WTC11 (cell line): ENCODE data around the gene TMEM156. TPM values are rescaled to one million over a fixed set of nuclear protein-coding genes. Genes with fewer than 3 reads are reported as not detected.

Experiments
- ATAC-seq: fragments of 200-7000 bp; cut with Tn5 transposase; 2 replicates; pipeline ENCODE4 v1.10.0; 2021; ENCODE audit warnings: mild to moderate bottlenecking, moderate library complexity
- CTCF ChIA-PET: fragments of 300-600 bp; sonication (Branson Sonifier 250); formaldehyde crosslinking; loops from one replicate; lab custom pipeline; 2021; ENCODE audit warnings: antibody characterized with exemption; lab: Charles Lee
- POLR2A ChIA-PET: fragments of 350-600 bp; sonication (Branson Sonifier 250); formaldehyde crosslinking; loops from one replicate; lab custom pipeline; 2021; ENCODE audit warnings: antibody characterized with exemption; lab: Charles Lee
- DNase-seq: peaks from one replicate; pipeline ENCODE4 v3.0.0; 2021; ENCODE audit warnings: low spot score
- H3K27ac Mint-ChIP-seq: 2 replicates; pipeline ENCODE4 v1.8.0; 2021; ENCODE audit warnings: mixed read lengths
- H3K27me3 Mint-ChIP-seq: 2 replicates; pipeline ENCODE4 v1.8.0; 2021; ENCODE audit warnings: low read depth, mild to moderate bottlenecking, moderate library complexity, mixed read lengths
- H3K36me3 Mint-ChIP-seq: 2 replicates; pipeline ENCODE4 v1.8.0; 2021; ENCODE audit warnings: mixed read lengths
- H3K4me1 Mint-ChIP-seq: 2 replicates; pipeline ENCODE4 v1.8.0; 2022; ENCODE audit warnings: mixed read lengths
- H3K4me3 Mint-ChIP-seq: 2 replicates; pipeline ENCODE4 v1.8.0; 2021; ENCODE audit warnings: mild to moderate bottlenecking, moderate library complexity, mixed read lengths
- H3K9me3 Mint-ChIP-seq: 2 replicates; pipeline ENCODE4 v1.8.0; 2021; ENCODE audit warnings: mixed read lengths
- ATF6 ChIP-seq: sonication (generic); formaldehyde crosslinking; IDR thresholded peaks from 2 replicates; pipeline ENCODE4 v1.8.1; 2023; ENCODE audit warnings: mild to moderate bottlenecking, missing genetic modification reagents
- CBFB ChIP-seq: sonication (generic); formaldehyde crosslinking; IDR thresholded peaks from 2 replicates; pipeline ENCODE4 v1.8.1; 2022; ENCODE audit warnings: mild to moderate bottlenecking, low read depth, missing genetic modification reagents
- CDX4 ChIP-seq: fragments of 250-450 bp; sonication (Bioruptor Pico); IDR thresholded peaks from 2 replicates; pipeline ENCODE4 v1.9.0; 2021; ENCODE audit warnings: moderate library complexity, mild to moderate bottlenecking, inconsistent platforms, borderline replicate concordance
- CTCF ChIP-seq: fragments of 200-600 bp; IDR thresholded peaks from 2 replicates; pipeline ENCODE4 v1.8.0; 2022; ENCODE audit warnings: antibody characterized with exemption
- E2F1 ChIP-seq: sonication (generic); formaldehyde crosslinking; IDR thresholded peaks from 2 replicates; pipeline ENCODE4 v1.8.0; 2022; ENCODE audit warnings: mild to moderate bottlenecking, missing genetic modification reagents
- FOXP1 ChIP-seq: sonication (generic); formaldehyde crosslinking; IDR thresholded peaks from 2 replicates; pipeline ENCODE4 v1.8.0; 2022; ENCODE audit warnings: missing genetic modification reagents, mild to moderate bottlenecking, moderate library complexity, borderline replicate concordance
- GRHL2 ChIP-seq: fragments of 250-450 bp; sonication (Bioruptor Pico); IDR thresholded peaks from 2 replicates; pipeline ENCODE4 v1.8.0; 2022; ENCODE audit warnings: mild to moderate bottlenecking, moderate library complexity; ENCODE audit not compliant: insufficient replicate concordance, severe bottlenecking
- IRF1 ChIP-seq: sonication (generic); formaldehyde crosslinking; IDR thresholded peaks from 2 replicates; pipeline ENCODE4 v1.8.0; 2023; ENCODE audit warnings: missing genetic modification reagents
- NR2C2 ChIP-seq: sonication (generic); formaldehyde crosslinking; IDR thresholded peaks from 2 replicates; pipeline ENCODE4 v1.8.0; 2022; ENCODE audit warnings: mild to moderate bottlenecking, missing genetic modification reagents
- NR3C1 ChIP-seq: sonication (generic); formaldehyde crosslinking; conservative IDR thresholded peaks from 2 replicates; pipeline ENCODE4 v1.8.1; 2023; ENCODE audit warnings: low read depth, mild to moderate bottlenecking, missing genetic modification reagents
- OVOL2 ChIP-seq: fragments of 250-450 bp; sonication (Bioruptor Pico); IDR thresholded peaks from 2 replicates; pipeline ENCODE4 v1.9.0; 2021; ENCODE audit warnings: mild to moderate bottlenecking, borderline replicate concordance
- PREB ChIP-seq: sonication (generic); formaldehyde crosslinking; IDR thresholded peaks from 2 replicates; pipeline ENCODE4 v1.8.1; 2022; ENCODE audit warnings: mild to moderate bottlenecking, missing genetic modification reagents, moderate library complexity, borderline replicate concordance
- SMAD4 ChIP-seq: sonication (generic); formaldehyde crosslinking; IDR thresholded peaks from 2 replicates; pipeline ENCODE4 v1.8.0; 2022; ENCODE audit warnings: mild to moderate bottlenecking, missing genetic modification reagents
- STAT6 ChIP-seq: sonication (generic); formaldehyde crosslinking; conservative IDR thresholded peaks from 2 replicates; pipeline ENCODE4 v1.8.1; 2023; ENCODE audit warnings: mild to moderate bottlenecking, low read depth, missing genetic modification reagents, moderate library complexity
- ZNF219 ChIP-seq: sonication (generic); formaldehyde crosslinking; IDR thresholded peaks from 2 replicates; pipeline ENCODE4 v1.8.0; 2023; ENCODE audit warnings: missing genetic modification reagents, mild to moderate bottlenecking, borderline replicate concordance
- ZNF232 ChIP-seq: sonication (generic); formaldehyde crosslinking; IDR thresholded peaks from 2 replicates; pipeline ENCODE4 v1.8.0; 2022; ENCODE audit warnings: mild to moderate bottlenecking, missing genetic modification reagents
- ZNF317 ChIP-seq: sonication (generic); formaldehyde crosslinking; IDR thresholded peaks from 2 replicates; pipeline ENCODE4 v1.8.1; 2023; ENCODE audit warnings: low read depth, mild to moderate bottlenecking, moderate library complexity, missing genetic modification reagents, borderline replicate concordance
- ZNF512 ChIP-seq: sonication (generic); formaldehyde crosslinking; IDR thresholded peaks from 2 replicates; pipeline ENCODE4 v1.8.1; 2022; ENCODE audit warnings: missing genetic modification reagents, borderline replicate concordance
- ZNF671 ChIP-seq: fragments of 250-450 bp; sonication (Bioruptor Pico); IDR thresholded peaks from 2 replicates; pipeline ENCODE4 v1.8.0; 2021; ENCODE audit warnings: mild to moderate bottlenecking
- total RNA-seq: library from RNA; stranded (reverse); gene quantifications from 3 replicates; pipeline ENCODE4 v1.2.3, GENCODE V29; 2021

TMEM156 gene
- total RNA-seq, 1 experiment from 2014 or later: 0.24 TPM

GRCh38 chr4:39039108-39039507 lies 6.9 kb upstream of the TMEM156 start:
- Mint-ChIP-seq H3K27ac (no peak overlapping the region), H3K4me3 (no peak overlapping the region), H3K36me3 (no peaks in the 10 kb centered on the region), H3K4me1 (peaks cover 25% of the 10 kb centered on the region), H3K27me3 (no peaks in the 10 kb centered on the region), H3K9me3 (no peaks in the 10 kb centered on the region)
- TF ChIP-seq ZNF512 (CRISPR knock-in tag) (no peak), OVOL2 (CRISPR knock-in tag) (no peak)
- ATAC-seq: no peak
- ChIA-PET CTCF (no interaction called here), POLR2A (no interaction called here)
- DNase-seq: no peak

DNA sequence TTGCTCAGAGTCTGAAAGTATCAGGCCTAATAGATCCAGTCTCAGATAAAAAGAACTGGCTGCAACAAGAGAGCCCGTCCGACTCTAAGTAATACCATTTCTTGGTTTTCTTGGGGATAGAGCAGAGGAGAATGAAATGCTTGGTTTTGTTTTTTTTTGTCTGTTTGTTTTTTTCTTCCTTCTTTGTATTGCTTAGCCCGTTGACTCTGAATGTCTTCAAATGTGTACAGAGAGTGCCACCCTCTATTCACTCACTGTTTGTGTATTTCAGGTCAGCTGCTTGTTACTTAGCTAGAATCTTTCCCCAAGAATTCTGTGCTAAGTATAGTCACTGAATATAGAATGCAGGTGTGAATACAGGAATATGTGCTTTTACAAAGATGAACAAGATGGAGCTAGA lies 5.7 kb upstream of the TMEM156 start:
- H3K36me3 Mint-ChIP-seq: no peaks in the 10 kb centered on the region
- no peak overlapping the region for H3K4me3 Mint-ChIP-seq
- POLR2A ChIA-PET: no interaction called here
- CTCF ChIA-PET: no interaction called here
- peaks cover 13% of the 10 kb centered on the region for H3K4me1 Mint-ChIP-seq
- H3K9me3 Mint-ChIP-seq: no peaks in the 10 kb centered on the region
- peak overlapping the region; percentile 79; the same call in 1 of the 2 replicates for H3K27ac Mint-ChIP-seq
- DNase-seq: no peak
- no peak for ATAC-seq
- H3K27me3 Mint-ChIP-seq: no peaks in the 10 kb centered on the region
- TF ChIP-seq CDX4 (CRISPR knock-in tag): no peak
- no peak for TF ChIP-seq ZNF317
- TF ChIP-seq CTCF: no peak
- no peak for TF ChIP-seq SMAD4 (CRISPR knock-in tag)
- no peak for TF ChIP-seq ZNF512 (CRISPR knock-in tag)
- TF ChIP-seq ATF6 (CRISPR knock-in tag): no peak
- no peak for TF ChIP-seq ZNF671 (CRISPR knock-in tag)
- TF ChIP-seq E2F1: no peak
- TF ChIP-seq STAT6 (CRISPR knock-in tag): no peak
- TF ChIP-seq CBFB (CRISPR knock-in tag): no peak
- TF ChIP-seq NR2C2 (CRISPR knock-in tag): no peak
- no peak for TF ChIP-seq FOXP1
- no peak for TF ChIP-seq GRHL2 (CRISPR knock-in tag)
- TF ChIP-seq NR3C1 (CRISPR knock-in tag): no peak
- no peak for TF ChIP-seq ZNF232 (CRISPR knock-in tag)
- no peak for TF ChIP-seq IRF1 (CRISPR knock-in tag)
- no peak for TF ChIP-seq ZNF219 (CRISPR knock-in tag)
- no peak for TF ChIP-seq PREB
